Stimulated activated CD8-positive, alpha-beta memory T cell treated with anti-CD3 and anti-CD28 coated beads, Interleukin-2, amount 100 ng/mL, for 1 hour (primary cell): ENCODE data around the gene MAP4K2.
A peak's percentile ranks its signal among the peaks of the same experiment; 100 is the strongest.

Source experiments
- DNase-seq, 2 donors: peaks; one replicate each; pipeline ENCODE4 v3.0.0-alpha.2; 2020; ENCODE audit warnings: low read depth in 2 of 2

The MAP4K2 gene

DNA sequence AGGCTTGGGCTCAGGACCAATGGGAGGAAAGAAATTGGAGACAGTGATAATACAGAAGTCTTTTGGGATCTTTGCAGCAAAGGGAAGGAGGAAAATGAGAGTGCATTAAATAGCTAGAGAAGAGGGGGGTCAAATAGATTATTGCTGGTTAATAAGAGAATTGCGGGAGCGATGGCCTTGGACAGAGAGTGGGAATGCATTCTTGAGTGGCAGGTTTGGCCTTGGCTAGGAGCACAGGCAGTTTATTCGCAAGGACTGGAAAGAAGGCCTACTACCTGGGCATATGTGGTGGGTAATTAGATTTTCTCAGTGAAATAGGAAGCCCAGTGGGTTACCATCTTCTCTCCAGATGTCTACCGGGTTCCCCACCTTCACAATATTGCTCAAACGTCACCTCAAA lies 10.8 kb upstream of the MAP4K2 start:
- DNase-seq: no peak

GRCh38 chr11:64810891-64811272 lies 7.9 kb upstream of the MAP4K2 start:
- peak in 1 of 2 donors; percentile 29 for DNase-seq

DNA sequence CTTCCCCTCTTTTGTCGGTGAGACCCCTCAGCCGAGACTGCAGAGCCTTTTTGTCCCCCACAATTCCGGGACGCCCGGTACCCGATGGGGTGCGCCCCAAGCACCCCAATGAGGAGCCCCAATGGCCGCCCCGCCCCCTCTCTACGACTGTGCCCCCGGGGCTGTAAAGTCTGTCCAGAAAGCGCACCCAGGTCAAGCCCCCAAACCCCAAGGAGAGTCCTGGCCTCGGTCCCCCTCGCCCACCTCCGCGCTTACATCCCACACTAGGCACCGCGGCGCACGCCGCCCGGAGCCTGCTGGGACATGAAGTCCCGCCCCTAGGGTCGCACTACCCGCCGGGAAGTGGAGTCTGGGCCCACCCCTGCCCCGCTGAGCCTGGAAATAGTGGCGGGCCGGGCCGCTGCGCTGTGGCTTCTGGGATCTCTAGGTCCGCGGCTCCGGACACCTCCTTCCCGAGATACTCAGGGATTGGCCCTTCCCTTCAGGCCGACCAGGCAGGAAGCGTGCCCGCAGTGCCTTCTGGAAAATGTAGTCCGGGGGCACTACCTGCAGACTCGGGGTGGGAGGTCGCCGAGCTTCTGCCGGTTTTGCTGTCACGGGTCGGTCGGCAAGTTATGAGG lies 7.4 kb upstream of the MAP4K2 start, which contains the start of gene MEN1:
Gene MEN1, minus strand, starts transcription at position 281 of the 620 bp plus-strand sequence. CDS start 442 bp downstream, outside the sequence.
- DNase-seq: peak; percentile 49

GRCh38 chr11:64809781-64810241 lies 6.8 kb upstream of the MAP4K2 start:
- DNase-seq: no peak

DNA sequence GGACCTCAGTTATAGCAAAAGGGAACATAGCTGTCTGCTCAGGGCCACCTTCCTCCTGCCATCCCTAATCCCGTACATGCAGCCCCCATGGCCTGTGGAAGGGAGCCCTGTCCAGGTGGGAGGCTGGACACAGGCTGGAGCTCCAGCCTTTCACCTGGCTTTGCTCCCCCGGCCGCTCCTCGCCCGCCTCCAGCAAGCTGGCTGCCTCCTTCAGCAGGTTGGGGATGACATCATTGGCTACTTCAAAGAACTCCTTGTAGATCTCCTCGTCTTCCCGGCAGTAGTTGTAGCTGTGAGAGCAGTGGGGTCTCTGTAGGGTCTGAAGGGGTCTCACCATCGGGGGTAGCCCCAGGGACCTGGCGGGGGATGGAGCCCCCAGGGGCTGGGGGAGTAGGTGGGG lies 2.5 kb upstream of the MAP4K2 start:
- DNase-seq: no peak

GRCh38 chr11:64804346-64805210 lies 1.6 kb upstream of the MAP4K2 start:
- DNase-seq: no peak

GRCh38 chr11:64803846-64804345 lies 882 bp upstream of the MAP4K2 start:
- DNase-seq: no peak

- DNase-seq: no peak
These were observed 450 bp downstream of the MAP4K2 start for GRCh38 chr11:64802370-64803157.

- no peak for DNase-seq
These were observed 1.2 kb downstream of the MAP4K2 start for GRCh38 chr11:64801561-64802369.

GRCh38 chr11:64801158-64801464 lies 1.9 kb downstream of the MAP4K2 start:
- DNase-seq: no peak

DNA sequence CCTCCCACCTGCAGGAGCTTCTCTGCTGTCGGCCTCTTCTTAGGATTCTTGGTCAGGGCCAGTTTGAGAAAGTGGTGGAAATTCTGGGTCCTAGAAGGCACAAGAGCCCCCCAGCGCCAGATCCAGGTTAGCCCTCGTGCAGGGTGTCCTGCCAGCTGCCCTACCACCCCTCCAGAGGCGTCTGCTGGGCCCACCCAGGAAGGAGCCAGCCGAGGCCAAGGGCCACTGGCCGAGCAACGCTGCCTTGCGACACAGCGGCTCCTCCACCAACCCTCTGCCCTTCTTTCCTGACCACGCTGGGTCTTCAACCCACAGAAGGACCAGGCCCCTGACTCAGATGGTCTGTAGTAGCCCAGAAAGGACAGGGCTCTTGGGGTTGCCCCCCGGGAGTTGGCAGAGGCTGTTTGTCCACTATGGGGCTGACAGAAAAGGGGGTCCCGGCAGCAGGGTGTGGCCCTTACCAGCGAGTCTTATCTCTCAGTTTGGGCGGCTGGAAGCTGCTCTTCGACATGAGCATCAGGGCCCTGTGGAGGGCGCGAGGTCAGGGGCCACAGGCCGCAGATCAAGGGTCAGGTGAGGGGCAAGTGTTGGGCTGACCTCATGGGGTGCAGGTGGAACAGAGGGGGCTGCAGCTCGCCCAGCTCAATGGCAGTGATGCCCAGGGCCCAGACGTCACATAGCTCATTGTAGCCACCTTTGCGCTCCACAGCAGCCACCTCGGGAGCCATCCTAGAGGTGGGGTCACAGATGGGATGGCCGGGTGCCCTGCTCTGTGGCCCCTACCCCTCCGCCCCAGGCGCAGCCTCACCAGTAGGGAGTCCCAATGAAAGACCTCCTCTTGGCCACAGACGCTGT lies 2.5 kb downstream of the MAP4K2 start:
- no peak for DNase-seq

- no peak for DNase-seq
These were observed 3.3 kb downstream of the MAP4K2 start for GRCh38 chr11:64799623-64800302.

DNA sequence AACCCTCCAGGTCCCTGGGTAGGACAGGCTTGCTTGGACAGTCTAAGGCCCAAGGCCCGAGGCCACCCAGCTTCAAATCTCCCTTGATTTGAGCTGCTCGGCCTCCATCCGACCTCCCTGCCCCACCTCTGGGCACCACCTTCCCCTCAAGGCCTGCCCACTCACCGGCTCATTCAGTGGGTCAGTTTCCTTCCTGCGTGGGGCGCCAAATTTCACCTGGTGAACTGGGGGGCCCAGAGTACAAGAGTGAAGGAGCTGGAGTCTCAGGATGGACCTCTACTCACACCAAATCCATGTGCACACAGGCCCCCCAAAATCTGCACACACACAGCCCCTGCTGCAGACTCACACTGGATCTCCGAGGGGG lies 3.8 kb downstream of the MAP4K2 start:
- no peak for DNase-seq

DNA sequence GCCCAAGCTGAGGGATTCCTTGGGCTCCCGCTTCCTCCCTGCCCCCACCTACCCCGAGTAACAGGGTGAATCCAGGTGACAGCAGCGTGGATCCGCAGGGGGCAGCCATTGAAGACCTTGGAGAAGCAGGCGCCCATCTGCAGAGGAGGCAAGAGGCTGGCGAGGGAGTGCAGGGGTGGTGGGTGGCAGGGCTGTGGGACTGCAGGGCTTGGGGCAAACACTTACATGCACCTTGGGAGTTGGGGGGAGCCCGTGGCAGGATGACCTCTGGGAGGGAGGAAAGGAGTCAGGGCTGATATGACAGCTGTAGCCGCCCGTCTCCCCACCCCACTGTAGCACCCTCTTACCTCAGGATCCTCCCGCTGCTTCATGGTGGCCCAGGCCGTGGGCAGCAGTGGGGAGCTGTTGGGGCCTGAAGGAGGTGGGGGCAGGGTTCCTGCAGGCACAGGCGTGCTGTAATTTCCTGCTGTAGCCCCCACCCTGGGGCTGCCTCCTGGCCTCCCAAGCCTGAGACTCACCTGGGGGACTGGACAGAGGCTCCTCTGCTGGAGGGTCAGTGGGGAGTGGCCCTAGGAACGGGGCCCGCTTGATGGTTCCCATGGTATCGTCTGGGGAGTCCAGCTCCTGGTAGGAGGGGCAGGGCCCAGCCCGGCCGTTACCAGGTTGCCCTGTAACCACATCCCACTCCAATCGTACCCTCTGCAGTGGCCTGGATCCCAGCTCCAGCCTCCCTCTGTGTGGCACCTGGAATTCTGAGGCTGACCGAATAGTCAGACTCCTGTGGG lies 6.1 kb downstream of the MAP4K2 start:
- DNase-seq: no peak

DNA sequence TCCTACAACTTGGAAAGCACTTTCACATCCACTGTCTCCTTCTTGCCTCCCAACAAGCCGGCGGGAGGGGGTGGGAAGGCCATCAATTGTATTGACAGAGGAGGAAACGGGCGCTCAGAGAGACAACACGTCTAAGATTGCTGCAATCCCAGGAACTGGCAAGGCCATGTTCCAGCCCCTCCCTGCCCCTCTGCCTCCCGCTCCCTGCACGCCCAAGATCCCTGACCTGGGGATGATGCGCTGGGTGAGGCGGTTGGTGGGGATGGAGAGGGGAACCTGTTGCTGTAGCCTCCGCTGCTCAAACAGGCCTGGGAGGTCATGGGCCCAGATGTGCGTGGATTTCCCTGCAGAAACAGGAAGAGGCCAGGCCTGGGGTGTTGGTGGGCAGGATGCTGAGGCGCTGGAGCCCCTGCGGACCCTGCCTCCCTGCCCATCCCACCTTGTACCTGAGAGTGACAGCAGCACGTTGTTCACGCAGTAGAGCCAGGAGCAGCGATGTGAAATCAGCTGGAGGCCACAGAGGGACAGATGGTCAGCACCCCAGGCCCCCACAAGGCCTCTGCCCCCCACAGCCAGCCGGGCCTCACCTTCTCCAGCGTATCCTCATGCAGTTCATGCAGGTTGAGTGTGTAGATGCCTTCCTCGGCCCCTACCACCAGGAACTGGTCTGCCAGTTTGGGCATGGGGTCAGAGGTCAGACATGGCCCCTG lies 6.8 kb downstream of the MAP4K2 start:
- DNase-seq: no peak

- no peak for DNase-seq
These were observed 8.5 kb downstream of the MAP4K2 start for GRCh38 chr11:64794526-64794925.

DNA sequence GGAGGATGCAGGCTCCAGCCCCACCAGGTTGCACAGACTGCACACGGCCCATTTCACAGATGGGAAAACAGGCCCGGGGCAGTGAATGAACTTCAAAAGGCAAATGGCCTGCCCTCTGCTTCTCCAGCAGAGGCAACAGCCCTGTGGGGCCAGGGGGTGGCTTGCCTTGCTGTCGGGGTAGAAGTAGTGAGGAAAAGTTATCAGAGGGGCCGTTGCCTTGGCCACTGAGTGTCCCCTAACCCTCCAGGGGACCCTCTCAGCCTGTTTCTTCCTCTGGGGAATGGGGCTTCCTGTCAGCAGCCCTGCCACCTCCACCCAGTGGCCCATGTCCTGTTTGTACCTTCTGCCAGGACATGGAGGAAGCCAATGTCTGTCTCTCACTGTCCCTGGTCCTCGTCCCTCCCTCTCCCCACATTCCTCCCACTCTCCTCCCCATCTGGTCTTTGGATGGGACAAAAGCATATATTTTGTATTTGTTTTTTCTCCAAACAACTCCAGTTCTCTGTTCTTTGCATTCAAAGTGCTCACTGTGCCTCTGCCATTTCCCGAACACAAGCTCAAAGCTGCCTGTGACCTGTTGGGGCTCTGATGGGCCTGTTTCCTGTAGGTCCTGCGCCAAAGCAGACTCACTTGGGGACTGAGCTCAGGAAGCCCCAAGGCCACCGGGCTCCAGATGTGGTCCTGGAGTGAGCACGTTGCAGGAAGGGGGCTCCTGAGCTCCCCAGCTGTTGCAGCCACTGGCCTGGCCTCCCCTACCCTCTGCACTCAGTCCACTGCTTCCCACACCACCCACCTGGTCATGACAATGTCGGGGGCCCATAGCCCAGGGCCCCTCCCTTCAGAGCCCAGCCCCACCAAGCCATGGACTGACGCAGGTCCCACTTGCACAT lies 9.5 kb downstream of the MAP4K2 start:
- no peak for DNase-seq
